Sigmoid colon (tissue), 7 donors: ENCODE data around the gene RIMS4. TPM values are rescaled to one million over a fixed set of nuclear protein-coding genes. Genes with fewer than 3 reads are reported as not detected.

Experiments
- DNase-seq: peaks from one replicate; pipeline ENCODE4 v3.0.0-alpha.2; 2019
- H3K27ac ChIP-seq, 4 donors: fragments of 200-600 bp; sonication (generic); one replicate each; pipeline ENCODE4 v1.5.1; 2016 to 2019; ENCODE audit warnings: mild to moderate bottlenecking in 1 of 4
- H3K27me3 ChIP-seq, 3 donors: fragments of 200-600 bp; sonication (generic); one replicate each; pipeline ENCODE4 v1.5.1; 2019; ENCODE audit warnings: mild to moderate bottlenecking in 1 of 3
- H3K36me3 ChIP-seq, 4 donors: fragments of 200-600 bp; sonication (generic); one replicate each; pipeline ENCODE4 v1.5.1; 2016 to 2019
- H3K4me1 ChIP-seq, 4 donors: fragments of 200-600 bp; sonication (generic); one replicate each; pipeline ENCODE4 v1.5.1; 2017 to 2019
- H3K4me3 ChIP-seq, 4 donors: fragments of 200-600 bp; sonication (generic); one replicate each; pipeline ENCODE4 v1.5.1; 2017 to 2019; ENCODE audit warnings: mild to moderate bottlenecking in 2 of 4, moderate library complexity in 1 of 4
- H3K9me3 ChIP-seq, 4 donors: fragments of 200-600 bp in 3 of 4; sonication (generic) in 3 of 4; one replicate each; pipeline versions ENCODE4 v1.5.1 to v1.6.1; 2013 to 2019
- CTCF ChIP-seq, 4 experiments: fragments of 450-650 bp in 3 of 4; fragments of 200-600 bp in 1 of 4; IDR thresholded peaks; one replicate each; pipeline ENCODE4 v1.5.1; 2016 to 2019; ENCODE audit warnings: antibody characterized with exemption in 4 of 4, mild to moderate bottlenecking in 3 of 4, moderate library complexity in 2 of 4
- EP300 ChIP-seq, 4 donors: sonication (generic); formaldehyde crosslinking; IDR thresholded peaks; one replicate each; pipeline ENCODE4 v1.6.1; 2017; ENCODE audit warnings: antibody characterized with exemption in 4 of 4
- POLR2A ChIP-seq, 2 donors: fragments of 450-650 bp; IDR thresholded peaks; one replicate each; pipeline ENCODE4 v1.6.1; 2016; ENCODE audit warnings: antibody characterized with exemption in 2 of 2, mild to moderate bottlenecking in 2 of 2, moderate library complexity in 2 of 2
- POLR2AphosphoS5 ChIP-seq, 4 donors: sonication (generic); formaldehyde crosslinking; IDR thresholded peaks; one replicate each; pipeline ENCODE4 v1.6.1; 2017; ENCODE audit warnings: antibody characterized with exemption in 4 of 4
- WGBS, 2 donors: extraction: QIAGEN DNeasy Blood & Tissue Kit; methylation state at CpG; one replicate each; pipeline ENCODE4 v1.1.7; 2013; 5-methylcytosine and 5-hydroxymethylcytosine counted together
- intact Hi-C: fragments of 100-400 bp; cut with DNase I; formaldehyde crosslinking; loops from one replicate; pipeline ENCODE4 v1.15.1; 2023
- polyA plus RNA-seq, 3 donors: library from polyadenylated mRNA; stranded (reverse); fragments of 200-250 nt; gene quantifications; one replicate each; pipeline ENCODE4 v1.2.3, GENCODE V29; 2013
- total RNA-seq, 4 donors: library from RNA; depleted of rRNA; stranded (reverse); fragments of >200 nt; gene quantifications; one replicate each; pipeline ENCODE4 v1.1.0, GENCODE V29; 2016
- donor health status: healthy with polysubstance abuse.
- donor health status: Bipolar disorder and iron deficiency.
- donor health status: healthy.

RIMS4 gene
- total and polyA plus RNA-seq, 7 donors = 0.14 to 2.1 (median 0.55) TPM

GRCh38 chr20:44773070-44773829 lies 37.1 kb downstream of the RIMS4 start:
- Histone ChIP-seq H3K4me3 (no peak overlapping the region), H3K9me3 (no peaks in the 10 kb centered on the region), H3K36me3 (no peaks in the 10 kb centered on the region), H3K27me3 (peaks cover 0 to 38% (median 0%) of the 10 kb centered on the region in 3 donors), H3K27ac (no peak overlapping the region), H3K4me1 (no peaks in the 10 kb centered on the region)
- TF ChIP-seq EP300 (IDR thresholded peaks at IDR 0.05) (no peak), POLR2AphosphoS5 (IDR thresholded peaks at IDR 0.05) (no peak), POLR2A (IDR thresholded peaks at IDR 0.05) (no peak)
- 62 to 71% methylated on average over 10 of the region's 10 CpGs for WGBS, 2 donors
- DNase-seq = no peak
- intact Hi-C loops = no loop called here

DNA sequence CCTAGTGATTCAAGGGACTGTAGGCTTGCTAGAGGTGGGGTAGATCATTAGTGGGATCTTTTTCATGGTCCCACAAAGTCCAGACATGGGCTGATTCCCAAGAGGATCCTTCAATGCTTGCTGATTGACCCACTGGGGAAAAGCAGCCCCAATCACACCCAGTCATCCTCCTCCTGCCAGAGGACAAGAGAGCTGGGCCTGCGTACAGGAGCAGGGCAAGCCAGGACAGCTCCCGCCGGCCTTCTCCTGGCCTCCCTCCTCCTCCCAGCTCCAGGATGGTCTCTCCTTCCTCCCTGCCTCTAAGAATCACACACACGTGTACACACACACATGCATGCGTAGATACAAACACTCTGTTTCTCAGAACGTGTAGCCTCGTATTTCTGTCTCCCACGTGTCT lies 37.7 kb downstream of the RIMS4 start:
- 68 to 73% methylated on average over 8 of the region's 8 CpGs for WGBS, 2 donors
- no peak overlapping the region for H3K27ac ChIP-seq
- peaks cover 0 to 39% (median 0%) of the 10 kb centered on the region in 3 donors for H3K27me3 ChIP-seq

GRCh38 chr20:44771172-44771535 lies 39.2 kb downstream of the RIMS4 start:
- WGBS, 2 donors = 89 to 90% methylated on average over 8 of the region's 8 CpGs

More for the DNA sequence above, 37.7 kb downstream of the RIMS4 start:
- H3K36me3 ChIP-seq = no peaks in the 10 kb centered on the region
- H3K9me3 ChIP-seq = no peaks in the 10 kb centered on the region
- H3K4me3 ChIP-seq = no peak overlapping the region
- TF ChIP-seq POLR2AphosphoS5 (IDR thresholded peaks at IDR 0.05) (no peak), POLR2A (IDR thresholded peaks at IDR 0.05) (no peak), EP300 (IDR thresholded peaks at IDR 0.05) (no peak), CTCF (IDR thresholded peaks at IDR 0.05) (no peak)
- intact Hi-C loops = no loop called here
- H3K4me1 ChIP-seq = no peaks in the 10 kb centered on the region
- no peak for DNase-seq

DNA sequence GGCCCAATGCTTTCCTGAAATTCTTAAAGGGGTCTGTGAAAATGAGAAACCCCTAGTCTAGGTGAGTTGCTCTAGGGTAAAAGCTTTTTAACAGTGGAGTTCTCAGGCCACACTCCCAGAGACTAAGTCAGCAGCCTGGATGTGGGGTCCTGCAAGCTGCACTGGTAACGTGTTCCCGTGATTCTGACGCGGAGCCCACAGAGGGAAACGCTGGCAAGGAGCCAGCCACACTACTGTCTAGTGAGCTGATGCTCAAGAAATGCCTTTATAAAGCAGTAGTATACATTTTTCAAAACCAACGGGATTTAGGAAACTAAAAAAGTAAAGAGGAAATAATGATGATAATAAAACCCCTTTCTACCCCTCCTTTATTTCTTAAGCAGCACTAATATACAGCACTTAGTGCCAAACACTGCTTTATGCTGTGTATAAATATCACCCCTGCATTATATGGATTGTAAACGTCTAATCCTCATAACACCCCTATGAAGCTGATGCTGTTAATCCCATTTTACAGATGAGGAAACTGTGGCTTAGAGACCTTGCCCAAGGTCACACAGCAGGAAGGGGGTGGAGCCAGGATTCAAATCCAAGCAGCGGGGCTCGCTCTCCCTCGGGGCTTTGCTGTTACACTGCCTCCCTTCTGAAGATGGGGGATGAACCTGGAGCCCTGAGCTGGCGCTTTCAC lies 39.7 kb downstream of the RIMS4 start:
- Histone ChIP-seq H3K27me3 (peaks cover 0 to 44% (median 0%) of the 10 kb centered on the region in 3 donors), H3K4me1 (no peaks in the 10 kb centered on the region), H3K9me3 (no peaks in the 10 kb centered on the region), H3K27ac (no peak overlapping the region), H3K4me3 (no peak overlapping the region), H3K36me3 (no peaks in the 10 kb centered on the region)
- DNase-seq = no peak
- intact Hi-C loops = no loop called here
- WGBS, 2 donors = 73 to 80% methylated on average over 11 of the region's 11 CpGs
- no peak for TF ChIP-seq POLR2A (IDR thresholded peaks at IDR 0.05)
- no peak for TF ChIP-seq EP300 (IDR thresholded peaks at IDR 0.05)
- TF ChIP-seq CTCF (IDR thresholded peaks at IDR 0.05) = no peak
- no peak for TF ChIP-seq POLR2AphosphoS5 (IDR thresholded peaks at IDR 0.05)

More at GRCh38 chr20:44771172-44771535, 39.2 kb downstream of the RIMS4 start:
- intact Hi-C loops = no loop called here
- H3K27ac ChIP-seq = no peak overlapping the region
- no peak overlapping the region for H3K4me3 ChIP-seq
- H3K36me3 ChIP-seq = no peaks in the 10 kb centered on the region
- DNase-seq = no peak
- no peaks in the 10 kb centered on the region for H3K9me3 ChIP-seq
- peaks cover 0 to 44% (median 0%) of the 10 kb centered on the region in 3 donors for H3K27me3 ChIP-seq
- TF ChIP-seq CTCF (IDR thresholded peaks at IDR 0.05) (no peak), POLR2AphosphoS5 (IDR thresholded peaks at IDR 0.05) (no peak), POLR2A (IDR thresholded peaks at IDR 0.05) (no peak), EP300 (IDR thresholded peaks at IDR 0.05) (no peak)
- no peaks in the 10 kb centered on the region for H3K4me1 ChIP-seq

GRCh38 chr20:44769481-44769863 lies 40.9 kb downstream of the RIMS4 start:
- no peaks in the 10 kb centered on the region for H3K4me1 ChIP-seq
- no peak overlapping the region for H3K27ac ChIP-seq

More at GRCh38 chr20:44769481-44769863, 40.9 kb downstream of the RIMS4 start:
- Histone ChIP-seq H3K4me3 (no peak overlapping the region), H3K36me3 (no peaks in the 10 kb centered on the region), H3K9me3 (no peaks in the 10 kb centered on the region), H3K27me3 (peaks cover 0 to 39% (median 0%) of the 10 kb centered on the region in 3 donors)
- 55 to 72% methylated on average over 5 of the region's 5 CpGs for WGBS, 2 donors
- no peak for DNase-seq
- TF ChIP-seq EP300 (IDR thresholded peaks at IDR 0.05) = no peak
- no peak for TF ChIP-seq POLR2AphosphoS5 (IDR thresholded peaks at IDR 0.05)
- no peak for TF ChIP-seq CTCF (IDR thresholded peaks at IDR 0.05)
- TF ChIP-seq POLR2A (IDR thresholded peaks at IDR 0.05) = no peak
- intact Hi-C loops = no loop called here
